HCT116 (cell line): ENCODE results near the gene BICDL2. TPM values are rescaled to one million over a fixed set of nuclear protein-coding genes. Genes with fewer than 3 reads are reported as not detected.
A peak's percentile ranks its signal among the peaks of the same experiment; 100 is the strongest.

Experiments used
- ATAC-seq: fragments of 200-7000 bp; cut with Tn5 transposase; 2 replicates; pipeline ENCODE4 v1.9.1; 2020; ENCODE audit warnings: mild to moderate bottlenecking, moderate library complexity
- BruUV-seq: library from RNA; stranded (reverse); fragments of 400-500 nt; replicated peaks from 2 replicates; lab custom pipeline; 2021; lab: Mats Ljungman, UMichigan
- CTCF ChIA-PET: fragments of 300-600 bp; sonication (Branson Sonifier 250); formaldehyde crosslinking; loops from one replicate; lab custom pipeline; 2021; ENCODE audit warnings: antibody characterized with exemption; lab: Charles Lee
- POLR2A ChIA-PET: fragments of 300-600, 350-600 bp; sonication (Branson Sonifier 250); formaldehyde crosslinking; loops from one replicate; lab custom pipeline; 2021; ENCODE audit warnings: antibody characterized with exemption; lab: Charles Lee
- RAD21 ChIA-PET, 2 experiments: fragments of 300-600 bp; sonication (Branson Sonifier 250); formaldehyde crosslinking; loops; one replicate each; lab custom pipeline; 2023; ENCODE audit warnings: low total read pairs in 2 of 2; ENCODE audit not compliant: uncharacterized antibody in 2 of 2, unreplicated experiment in 2 of 2, low non-redundant PET in 1 of 2; lab: Charles Lee
- DNase-seq: peaks from one replicate; pipeline ENCODE4 v3.0.0-alpha.2; 2010; ENCODE audit warnings: low read depth, low spot score
- H2AFZ ChIP-seq: fragments of 200-600 bp; shearing (Covaris generic), sonication (generic); 2 replicates; pipeline ENCODE4 v1.6.1; 2017; ENCODE audit warnings: low read depth, mixed run types, mixed read lengths, antibody characterized with exemption, low read length; ENCODE audit not compliant: poor library complexity, severe bottlenecking
- H3K27ac ChIP-seq: 2 replicates; pipeline ENCODE4 v1.5.1; 2012; ENCODE audit warnings: low read depth, low read length
- H3K27me3 ChIP-seq: fragments of 200-600 bp; sonication (generic); 2 replicates; pipeline ENCODE4 v1.6.1; 2016; ENCODE audit warnings: mixed run types, low read length, mixed read lengths; ENCODE audit not compliant: insufficient read depth
- H3K36me3 ChIP-seq, 2 experiments: fragments of 200-500 bp in 1 of 2; fragments of 200-600 bp in 1 of 2; sonication (Bioruptor generic) in 1 of 2; sonication (generic) in 1 of 2; 2 replicates each; pipeline versions ENCODE4 v1.5.1 to v1.6.1; 2014 to 2016; ENCODE audit warnings: low read length in 2 of 2, inconsistent platforms in 1 of 2, mixed read lengths in 1 of 2, mixed run types in 1 of 2; ENCODE audit not compliant: insufficient read depth in 2 of 2, control insufficient read depth in 1 of 2
- H3K4me1 ChIP-seq, 2 experiments: fragments of 200-600 bp in 1 of 2; sonication (generic) in 1 of 2; 2 replicates each; pipeline versions ENCODE4 v1.5.1 to v1.6.1; 2012 to 2017; ENCODE audit warnings: low read length in 2 of 2, inconsistent platforms in 1 of 2, mild to moderate bottlenecking in 1 of 2, mixed read lengths in 1 of 2, mixed run types in 1 of 2, moderate library complexity in 1 of 2; ENCODE audit not compliant: insufficient read depth in 2 of 2, control insufficient read depth in 1 of 2
- H3K4me2 ChIP-seq: fragments of 200-600 bp; sonication (generic); 2 replicates; pipeline ENCODE4 v1.6.1; 2017; ENCODE audit warnings: mixed run types, low read length, mixed read lengths
- H3K4me3 ChIP-seq, 2 experiments: fragments of 200-600 bp in 1 of 2; sonication (generic) in 1 of 2; replicated peaks in 1 of 2; 2 replicates each; pipeline ENCODE4 v1.5.1; 2011 to 2016; ENCODE audit warnings: low read length in 2 of 2, control low read depth in 1 of 2, low read depth in 1 of 2, mild to moderate bottlenecking in 1 of 2, mixed read lengths in 1 of 2, mixed run types in 1 of 2
- H3K79me2 ChIP-seq: fragments of 200-600 bp; sonication (generic); 2 replicates; pipeline ENCODE4 v1.6.1; 2017; ENCODE audit warnings: mild to moderate bottlenecking, mixed run types, low read length, moderate library complexity, mixed read lengths; ENCODE audit not compliant: insufficient read depth
- H3K9ac ChIP-seq: fragments of 200-600 bp; sonication (generic); 2 replicates; pipeline ENCODE4 v1.6.1; 2016; ENCODE audit warnings: low read length, mixed read lengths
- H3K9me2 ChIP-seq: fragments of 200-600 bp; sonication (generic), shearing (Covaris generic); 2 replicates; pipeline ENCODE4 v1.6.1; 2017; ENCODE audit warnings: mixed run types, mild to moderate bottlenecking, moderate library complexity; ENCODE audit not compliant: insufficient read depth
- H3K9me3 ChIP-seq, 2 experiments: fragments of 200-500 bp in 1 of 2; fragments of 200-600 bp in 1 of 2; sonication (Bioruptor generic) in 1 of 2; sonication (generic) in 1 of 2; 2 replicates each; pipeline ENCODE4 v1.6.1; 2014 to 2017; ENCODE audit warnings: low read length in 2 of 2, mixed read lengths in 2 of 2, inconsistent platforms in 1 of 2, low read depth in 1 of 2, mild to moderate bottlenecking in 1 of 2, mixed run types in 1 of 2, moderate library complexity in 1 of 2; ENCODE audit not compliant: control insufficient read depth in 1 of 2, insufficient read depth in 1 of 2
- H4K20me1 ChIP-seq: fragments of 200-600 bp; sonication (generic), shearing (Covaris generic); 2 replicates; pipeline ENCODE4 v1.6.1; 2017; ENCODE audit warnings: mixed run types, mild to moderate bottlenecking, moderate library complexity; ENCODE audit not compliant: insufficient read depth
- CBX3 ChIP-seq: IDR thresholded peaks from 2 replicates; pipeline ENCODE4 v1.6.1; 2012; ENCODE audit warnings: low read depth
- CEBPB ChIP-seq: IDR thresholded peaks from 2 replicates; pipeline ENCODE4 v1.6.1; 2012; ENCODE audit warnings: low read depth
- ELF1 ChIP-seq: IDR thresholded peaks from 2 replicates; pipeline ENCODE4 v1.6.1; 2012; ENCODE audit warnings: low read depth, borderline replicate concordance
- EZH2 ChIP-seq: fragments of 200-600 bp; sonication (generic); IDR thresholded peaks from 2 replicates; pipeline ENCODE4 v1.6.1; 2017; ENCODE audit warnings: antibody characterized with exemption, mixed run types
- EZH2phosphoT487 ChIP-seq: fragments of 200-600 bp; IDR thresholded peaks from 2 replicates; pipeline ENCODE4 v1.6.1; 2018; ENCODE audit warnings: antibody characterized with exemption, borderline replicate concordance
- FOSL1 ChIP-seq: IDR thresholded peaks from 2 replicates; pipeline ENCODE4 v1.6.1; 2012; ENCODE audit warnings: low read depth
- MAX ChIP-seq: IDR thresholded peaks from 2 replicates; pipeline ENCODE4 v1.6.1; 2012
- POLR2A ChIP-seq: IDR thresholded peaks from 2 replicates; pipeline ENCODE4 v1.7.0; 2011; ENCODE audit warnings: borderline replicate concordance; ENCODE audit not compliant: insufficient read depth, insufficient read length; ENCODE audit errors: extremely low read depth
- POLR2AphosphoS5 ChIP-seq: IDR thresholded peaks from 2 replicates; pipeline ENCODE4 v1.6.1; 2011; ENCODE audit warnings: mild to moderate bottlenecking, low read depth, low read length, moderate library complexity
- RAD21 ChIP-seq: IDR thresholded peaks from 2 replicates; pipeline ENCODE4 v1.6.1; 2012; ENCODE audit warnings: low read depth, mild to moderate bottlenecking
- REST ChIP-seq: IDR thresholded peaks from 2 replicates; pipeline ENCODE4 v1.6.1; 2012; ENCODE audit warnings: low read depth
- SIN3A ChIP-seq: IDR thresholded peaks from 2 replicates; pipeline ENCODE4 v1.6.1; 2012; ENCODE audit warnings: low read depth
- TCF7L2 ChIP-seq: IDR thresholded peaks from 2 replicates; pipeline ENCODE4 v1.7.0; 2011; ENCODE audit warnings: borderline replicate concordance, inconsistent platforms; ENCODE audit not compliant: insufficient read depth, insufficient read length; ENCODE audit errors: extremely low read depth
- YY1 ChIP-seq: IDR thresholded peaks from 2 replicates; pipeline ENCODE4 v1.6.1; 2011; ENCODE audit warnings: low read length, low read depth, moderate library complexity, mild to moderate bottlenecking; ENCODE audit not compliant: insufficient replicate concordance; ENCODE audit errors: extremely low read depth
- ZFX ChIP-seq: fragments of 450-650 bp; IDR thresholded peaks from 2 replicates; pipeline ENCODE4 v1.6.1; 2017
- ZNF274 ChIP-seq: fragments of 200-500 bp; sonication (Bioruptor generic); IDR thresholded peaks from 2 replicates; pipeline ENCODE4 v1.6.1; 2014; ENCODE audit warnings: mild to moderate bottlenecking, low read depth, low read length, inconsistent platforms
- intact Hi-C: fragments of 100-400 bp; cut with micrococcal nuclease; formaldehyde crosslinking; loops from 2 replicates; pipeline ENCODE4 v1.10.0; 2022
- total RNA-seq: library from RNA; stranded (reverse); gene quantifications from one replicate; pipeline ENCODE4 v1.2.1, GENCODE V29; 2021; ENCODE audit not compliant: unreplicated experiment
- TF ChIP-seq, protein P1 (sequence below): IDR thresholded peaks from 2 replicates; pipeline ENCODE4 v1.6.1; 2011; ENCODE audit warnings: mild to moderate bottlenecking, low read length, moderate library complexity; ENCODE audit not compliant: insufficient replicate concordance; ENCODE audit errors: extremely low read depth
- TF ChIP-seq, protein P2 (sequence below), 3 experiments: fragments of 200-600 bp in 1 of 3; sonication (generic) in 1 of 3; IDR thresholded peaks in 2 of 3; conservative IDR thresholded peaks in 1 of 3; 2 replicates each; pipeline ENCODE4 v1.5.1; 2012 to 2017; ENCODE audit warnings: low read depth in 2 of 3, low read length in 2 of 3, antibody characterized with exemption in 1 of 3, borderline replicate concordance in 1 of 3, control low read depth in 1 of 3, mild to moderate bottlenecking in 1 of 3, mixed read lengths in 1 of 3, mixed run types in 1 of 3, moderate library complexity in 1 of 3; ENCODE audit not compliant: insufficient read depth in 1 of 3

Gene BICDL2
- total RNA-seq, 1 experiment from 2014 or later, result 21.3 TPM

DNA sequence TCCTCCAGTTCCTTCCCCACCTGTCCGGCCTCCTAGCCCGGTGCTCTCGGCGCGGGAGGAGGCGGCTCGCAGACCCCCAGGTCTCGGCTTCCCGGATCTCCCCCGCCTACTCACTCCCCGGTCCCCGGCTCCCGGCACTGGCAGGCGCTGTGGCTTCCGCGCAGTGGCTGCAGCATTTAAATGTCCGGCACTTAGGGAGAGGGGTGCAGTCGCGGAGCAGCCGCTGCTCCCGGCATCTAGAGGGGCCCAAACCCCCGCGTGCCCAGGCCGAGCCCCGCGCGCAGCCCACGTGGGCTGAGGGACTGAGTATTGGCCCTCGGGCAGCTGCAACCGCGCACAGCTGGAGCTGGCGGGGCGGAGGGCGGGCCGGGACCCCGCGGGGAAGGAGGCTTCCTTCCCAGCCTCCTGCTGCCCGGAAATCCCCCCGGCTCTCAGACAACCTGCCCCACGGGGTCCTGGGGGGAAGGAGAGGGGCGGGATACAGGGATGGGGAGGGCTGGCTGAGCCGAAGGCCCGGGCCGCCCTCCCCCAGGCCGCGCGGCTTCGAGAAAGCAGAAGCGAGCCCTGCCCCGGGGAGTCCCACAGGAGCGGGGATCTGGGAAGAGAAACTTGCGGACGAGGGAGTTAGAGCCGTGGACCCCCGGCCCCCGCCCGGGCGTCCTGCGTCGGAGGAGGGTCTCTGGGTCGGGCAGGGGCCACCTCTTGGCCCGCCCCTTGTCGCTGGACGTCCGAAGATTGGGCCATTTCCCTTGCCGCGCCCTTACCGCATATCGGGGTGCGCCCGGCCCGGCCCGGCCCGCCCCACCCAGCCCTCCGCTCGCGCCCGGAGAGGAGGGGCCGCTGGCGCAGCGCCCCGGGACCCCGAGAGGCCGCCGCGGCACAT, 9.3 kb upstream of the BICDL2 start, which contains the start of gene MMP25:
Gene MMP25 (plus strand): TSS at position 804 of the 883 bp plus-strand sequence. CDS start 357 bp downstream, outside the sequence.
- Histone ChIP-seq H3K4me1 (peaks cover 10 to 56% of the 10 kb centered on the region in 2 experiments), H2AFZ (peak within 1 kb of the TSS; percentile 9), H3K9ac (peak within 1 kb of the TSS; percentile 81), H3K36me3 (no peaks in the 10 kb centered on the region), H3K79me2 (no peaks in the 10 kb centered on the region), H3K9me3 (no peaks in the 10 kb centered on the region), H3K4me2 (peak within 1 kb of the TSS; percentile 99), H3K4me3 (peak within 1 kb of the TSS; percentile 56 to 79), H3K27ac (peak within 1 kb of the TSS; percentile 52; the same call in 1 of the 2 replicates), H4K20me1 (no peaks in the 10 kb centered on the region), H3K27me3 (no peaks in the 10 kb centered on the region), H3K9me2 (no peaks in the 10 kb centered on the region)
- ATAC-seq, result peak; percentile 65
- intact Hi-C loops, result no loop called here
- ChIA-PET CTCF (interaction anchor here (2.0 kb wide), 1 partner anchor 15 kb away, joined by 10 read pairs; no protein-coding TSS in a partner anchor), POLR2A (interaction anchor here (1.0 kb wide), 1 partner anchor 25 kb away, joined by 3 read pairs; no protein-coding TSS in a partner anchor), RAD21 (no interaction called here)
- DNase-seq, result no peak
- no TSS peak for BruUV-seq
- TF ChIP-seq CBX3 (no peak), ZFX (peak; percentile 54; the same call in 1 of the 2 replicates), EZH2phosphoT487 (no peak), YY1 (no peak), POLR2A (no peak), SIN3A (no peak), FOSL1 (no peak), POLR2AphosphoS5 (peak; percentile 51; the same call in 1 of the 2 replicates), MAX (peak; percentile 68; the same call in 1 of the 2 replicates), ELF1 (no peak), REST (no peak), CEBPB (no peak), TCF7L2 (no peak), EZH2 (no peak), RAD21 (no peak), ZNF274 (no peak)
- TF ChIP-seq, protein P1, sequence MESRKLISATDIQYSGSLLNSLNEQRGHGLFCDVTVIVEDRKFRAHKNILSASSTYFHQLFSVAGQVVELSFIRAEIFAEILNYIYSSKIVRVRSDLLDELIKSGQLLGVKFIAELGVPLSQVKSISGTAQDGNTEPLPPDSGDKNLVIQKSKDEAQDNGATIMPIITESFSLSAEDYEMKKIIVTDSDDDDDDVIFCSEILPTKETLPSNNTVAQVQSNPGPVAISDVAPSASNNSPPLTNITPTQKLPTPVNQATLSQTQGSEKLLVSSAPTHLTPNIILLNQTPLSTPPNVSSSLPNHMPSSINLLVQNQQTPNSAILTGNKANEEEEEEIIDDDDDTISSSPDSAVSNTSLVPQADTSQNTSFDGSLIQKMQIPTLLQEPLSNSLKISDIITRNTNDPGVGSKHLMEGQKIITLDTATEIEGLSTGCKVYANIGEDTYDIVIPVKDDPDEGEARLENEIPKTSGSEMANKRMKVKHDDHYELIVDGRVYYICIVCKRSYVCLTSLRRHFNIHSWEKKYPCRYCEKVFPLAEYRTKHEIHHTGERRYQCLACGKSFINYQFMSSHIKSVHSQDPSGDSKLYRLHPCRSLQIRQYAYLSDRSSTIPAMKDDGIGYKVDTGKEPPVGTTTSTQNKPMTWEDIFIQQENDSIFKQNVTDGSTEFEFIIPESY, result no peak
- TF ChIP-seq, protein P2, sequence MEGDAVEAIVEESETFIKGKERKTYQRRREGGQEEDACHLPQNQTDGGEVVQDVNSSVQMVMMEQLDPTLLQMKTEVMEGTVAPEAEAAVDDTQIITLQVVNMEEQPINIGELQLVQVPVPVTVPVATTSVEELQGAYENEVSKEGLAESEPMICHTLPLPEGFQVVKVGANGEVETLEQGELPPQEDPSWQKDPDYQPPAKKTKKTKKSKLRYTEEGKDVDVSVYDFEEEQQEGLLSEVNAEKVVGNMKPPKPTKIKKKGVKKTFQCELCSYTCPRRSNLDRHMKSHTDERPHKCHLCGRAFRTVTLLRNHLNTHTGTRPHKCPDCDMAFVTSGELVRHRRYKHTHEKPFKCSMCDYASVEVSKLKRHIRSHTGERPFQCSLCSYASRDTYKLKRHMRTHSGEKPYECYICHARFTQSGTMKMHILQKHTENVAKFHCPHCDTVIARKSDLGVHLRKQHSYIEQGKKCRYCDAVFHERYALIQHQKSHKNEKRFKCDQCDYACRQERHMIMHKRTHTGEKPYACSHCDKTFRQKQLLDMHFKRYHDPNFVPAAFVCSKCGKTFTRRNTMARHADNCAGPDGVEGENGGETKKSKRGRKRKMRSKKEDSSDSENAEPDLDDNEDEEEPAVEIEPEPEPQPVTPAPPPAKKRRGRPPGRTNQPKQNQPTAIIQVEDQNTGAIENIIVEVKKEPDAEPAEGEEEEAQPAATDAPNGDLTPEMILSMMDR (IDR thresholded peaks at IDR 0.05 in 2 of 3, conservative IDR thresholded peaks at IDR 0.05 in 1 of 3; ENCODE audit: borderline replicate concordance in 1 of 3, insufficient read depth in 1 of 3, low read depth in 2 of 3, low read length in 2 of 3), result no peak
